Lower leg skin (tissue), 3 donors: Measurements from ENCODE around the gene ZNF367.

ENCODE experiments used
- POLR2A ChIP-seq, 2 donors: fragments of 450-650 bp; IDR thresholded peaks; one replicate each; pipeline ENCODE4 v1.6.1; 2016 to 2017; ENCODE audit warnings: antibody characterized with exemption in 2 of 2, mild to moderate bottlenecking in 1 of 2, moderate library complexity in 1 of 2
- TF ChIP-seq, protein P1 (sequence below), 3 donors: fragments of 450-650 bp; IDR thresholded peaks; one replicate each; pipeline ENCODE4 v1.5.1; 2016; ENCODE audit warnings: antibody characterized with exemption in 3 of 3, mild to moderate bottlenecking in 3 of 3, moderate library complexity in 2 of 3

DNA sequence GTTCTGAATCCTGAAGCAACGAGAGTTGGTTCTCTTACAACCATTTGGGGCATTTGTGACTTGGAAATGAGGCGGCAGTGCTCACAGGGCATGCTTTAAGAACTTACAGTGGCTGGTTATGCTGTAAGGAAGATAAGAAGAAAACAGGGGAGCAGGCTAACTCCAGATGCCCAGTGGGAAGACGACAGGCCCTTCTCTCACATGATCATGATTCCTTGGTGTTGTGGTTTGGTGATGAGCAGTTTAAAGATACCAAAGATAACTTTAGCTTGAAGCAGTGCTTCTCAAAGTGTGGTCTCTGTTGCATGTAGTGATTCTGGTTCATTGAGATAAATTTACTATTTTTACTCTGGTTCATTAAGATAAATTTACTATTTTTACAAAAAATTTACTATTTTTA lies 29.2 kb upstream of the ZNF367 start:
- TF ChIP-seq POLR2A (IDR thresholded peaks at IDR 0.05) = no peak
- TF ChIP-seq, protein P1, sequence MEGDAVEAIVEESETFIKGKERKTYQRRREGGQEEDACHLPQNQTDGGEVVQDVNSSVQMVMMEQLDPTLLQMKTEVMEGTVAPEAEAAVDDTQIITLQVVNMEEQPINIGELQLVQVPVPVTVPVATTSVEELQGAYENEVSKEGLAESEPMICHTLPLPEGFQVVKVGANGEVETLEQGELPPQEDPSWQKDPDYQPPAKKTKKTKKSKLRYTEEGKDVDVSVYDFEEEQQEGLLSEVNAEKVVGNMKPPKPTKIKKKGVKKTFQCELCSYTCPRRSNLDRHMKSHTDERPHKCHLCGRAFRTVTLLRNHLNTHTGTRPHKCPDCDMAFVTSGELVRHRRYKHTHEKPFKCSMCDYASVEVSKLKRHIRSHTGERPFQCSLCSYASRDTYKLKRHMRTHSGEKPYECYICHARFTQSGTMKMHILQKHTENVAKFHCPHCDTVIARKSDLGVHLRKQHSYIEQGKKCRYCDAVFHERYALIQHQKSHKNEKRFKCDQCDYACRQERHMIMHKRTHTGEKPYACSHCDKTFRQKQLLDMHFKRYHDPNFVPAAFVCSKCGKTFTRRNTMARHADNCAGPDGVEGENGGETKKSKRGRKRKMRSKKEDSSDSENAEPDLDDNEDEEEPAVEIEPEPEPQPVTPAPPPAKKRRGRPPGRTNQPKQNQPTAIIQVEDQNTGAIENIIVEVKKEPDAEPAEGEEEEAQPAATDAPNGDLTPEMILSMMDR (IDR thresholded peaks at IDR 0.05) = no peak
